HuH-7.5 (cell line): ENCODE measurements around the gene BMP2K.

Experiments used
- DNase-seq: peaks from one replicate; pipeline ENCODE4 v3.0.0; 2011; ENCODE audit warnings: low spot score

Gene BMP2K

DNA sequence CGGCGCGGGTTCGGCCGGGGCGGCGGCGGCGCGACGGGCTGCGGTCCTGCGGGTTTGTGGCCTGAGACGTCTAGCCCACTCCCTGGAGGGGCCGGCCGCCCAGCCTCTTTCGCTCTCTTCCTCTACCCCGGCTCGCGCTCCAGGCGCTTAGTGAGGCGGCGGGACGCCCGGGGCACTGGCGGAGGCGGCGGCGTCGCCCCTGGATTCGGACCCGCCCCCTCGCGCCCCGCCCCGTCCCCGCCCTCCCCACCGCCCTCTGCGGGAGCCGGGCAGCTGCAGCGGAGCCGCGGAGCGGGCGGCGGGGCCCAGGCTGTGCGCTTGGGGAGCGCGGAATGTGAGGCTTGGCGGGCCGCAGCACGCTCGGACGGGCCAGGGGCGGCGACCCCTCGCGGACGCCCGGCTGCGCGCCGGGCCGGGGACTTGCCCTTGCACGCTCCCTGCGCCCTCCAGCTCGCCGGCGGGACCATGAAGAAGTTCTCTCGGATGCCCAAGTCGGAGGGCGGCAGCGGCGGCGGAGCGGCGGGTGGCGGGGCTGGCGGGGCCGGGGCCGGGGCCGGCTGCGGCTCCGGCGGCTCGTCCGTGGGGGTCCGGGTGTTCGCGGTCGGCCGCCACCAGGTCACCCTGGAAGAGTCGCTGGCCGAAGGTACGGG lies at the start of gene BMP2K:
Gene BMP2K, plus strand, starts transcription at position 272 of the 650 bp plus-strand sequence. Its CDS starts 194 bp downstream, at position 466.
- DNase-seq, result peak; percentile 63

DNA sequence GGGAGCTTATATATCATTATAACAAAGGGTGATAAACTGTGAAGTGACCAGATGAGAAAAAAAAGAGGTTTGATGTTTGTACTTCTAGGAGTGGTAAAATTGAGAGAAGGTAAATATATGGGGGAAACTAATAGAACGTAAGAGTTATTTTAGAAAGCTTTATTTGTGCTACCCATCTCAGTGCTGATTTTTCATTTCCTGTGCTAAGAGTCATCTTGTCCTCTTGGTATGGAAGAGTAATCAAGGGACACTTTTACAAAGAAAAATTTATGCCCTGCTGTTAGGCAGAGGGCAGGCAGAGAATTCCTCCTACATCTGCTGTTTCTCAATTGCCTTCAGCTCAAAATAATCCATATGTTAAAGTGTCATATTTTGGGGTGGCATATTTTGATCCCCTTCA lies 49.6 kb upstream of the BMP2K start:
- DNase-seq, result no peak

DNA sequence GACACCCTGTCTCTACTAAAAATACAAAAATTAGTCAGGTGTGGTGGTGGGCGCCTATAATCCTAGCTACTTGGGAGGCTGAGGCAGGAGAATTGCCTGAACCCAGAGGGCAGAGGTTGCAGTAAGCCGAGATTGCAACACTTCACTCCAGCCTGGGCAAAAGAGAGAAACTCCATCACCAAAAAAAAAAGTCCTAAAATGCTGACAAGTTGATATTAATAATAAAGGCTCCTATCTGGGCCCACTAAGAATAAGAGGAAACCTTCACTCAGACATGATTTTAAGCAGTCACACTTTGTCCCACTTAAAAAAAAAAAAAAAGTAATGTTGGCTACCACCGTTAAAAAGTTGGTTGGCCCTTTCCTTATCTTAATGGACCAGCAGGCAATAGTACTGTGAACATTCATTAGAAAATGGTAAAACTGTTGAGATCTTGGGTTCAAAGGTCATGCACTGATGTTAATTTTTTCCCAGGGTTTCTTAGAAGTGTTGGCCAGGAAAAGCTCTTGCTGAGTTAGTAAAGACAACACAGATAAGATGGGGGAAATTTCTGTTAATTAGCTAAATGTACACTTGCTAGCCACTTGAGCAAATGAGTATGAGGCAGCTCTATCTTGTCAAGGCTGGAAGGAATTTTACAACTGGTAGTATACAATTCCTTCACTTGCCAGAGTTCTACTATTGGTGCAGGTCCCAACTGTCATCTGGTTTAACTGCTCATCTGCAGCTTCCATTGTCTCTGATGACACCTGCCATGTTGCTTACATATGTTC lies 43.6 kb upstream of the BMP2K start:
- no peak for DNase-seq

DNA sequence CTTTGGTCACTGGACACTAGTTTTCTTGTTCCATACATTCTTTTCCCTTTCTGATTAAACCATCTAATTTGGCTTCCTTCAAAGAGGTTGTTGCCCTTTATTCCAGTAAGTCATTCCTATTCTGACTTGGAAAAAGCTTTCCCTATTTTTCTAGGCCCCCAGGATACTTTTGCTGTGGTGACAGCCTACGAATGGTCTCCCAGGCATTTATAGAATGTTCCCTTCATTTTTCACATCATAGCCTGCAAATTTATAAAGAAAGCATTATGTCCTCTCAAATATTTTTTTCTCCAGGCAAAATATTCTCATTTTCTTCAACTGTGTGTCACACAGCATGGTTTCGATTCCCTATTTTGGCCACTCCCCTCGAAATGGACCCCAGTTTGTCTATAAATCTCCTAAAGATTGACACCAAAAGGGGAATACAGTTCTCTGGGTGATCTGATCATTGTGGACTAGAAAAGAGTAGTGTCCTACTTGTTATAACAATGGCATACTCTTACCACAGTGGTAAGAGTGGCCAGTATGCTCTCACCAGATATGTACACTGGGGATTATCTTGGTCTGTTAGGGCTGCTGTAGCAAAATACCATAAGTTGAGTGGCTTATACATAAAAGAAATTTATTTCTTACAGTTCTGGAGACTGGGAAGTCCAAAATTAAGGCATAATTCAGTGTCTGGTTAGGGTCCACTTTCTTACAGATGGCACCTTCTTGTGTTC lies 41.5 kb upstream of the BMP2K start:
- DNase-seq, result no peak

DNA sequence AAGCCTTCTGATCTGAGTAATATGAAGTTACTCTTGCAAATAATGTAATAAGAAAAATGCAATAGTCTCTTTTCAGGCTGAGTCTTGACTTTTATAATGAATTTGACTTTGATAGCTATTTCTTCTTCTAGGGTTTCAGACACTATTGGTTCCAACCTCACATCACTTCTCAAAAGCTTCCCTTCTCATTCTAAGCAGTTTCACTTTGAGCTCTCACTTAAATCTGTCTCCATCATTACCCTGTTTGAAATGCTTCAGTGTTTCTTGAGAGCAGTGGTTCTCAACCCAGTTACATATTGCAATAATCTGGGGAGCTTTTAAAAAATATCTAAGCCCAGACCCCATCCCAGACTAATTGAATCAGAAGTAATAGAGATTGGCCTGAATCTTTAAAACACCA lies 40.5 kb upstream of the BMP2K start:
- DNase-seq, result no peak

DNA sequence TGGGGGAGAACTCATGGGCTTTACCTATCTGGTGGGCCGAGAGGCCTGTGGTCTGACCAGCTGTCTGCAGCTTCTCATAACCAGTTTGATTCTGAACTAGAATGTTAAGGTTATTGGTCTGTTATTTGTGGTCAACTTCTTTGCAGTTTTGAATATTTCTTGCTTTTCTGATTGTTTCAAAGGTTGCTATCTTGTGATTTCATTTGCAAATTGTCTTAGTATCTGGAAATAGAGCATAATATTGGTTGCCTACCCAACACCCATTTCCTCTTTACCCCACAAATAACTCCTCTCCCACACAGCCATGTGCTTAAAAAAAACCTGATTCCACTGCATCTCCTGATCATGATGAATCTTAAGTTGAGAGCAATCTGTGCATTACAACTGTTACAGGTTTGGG lies 39.1 kb upstream of the BMP2K start:
- no peak for DNase-seq

DNA sequence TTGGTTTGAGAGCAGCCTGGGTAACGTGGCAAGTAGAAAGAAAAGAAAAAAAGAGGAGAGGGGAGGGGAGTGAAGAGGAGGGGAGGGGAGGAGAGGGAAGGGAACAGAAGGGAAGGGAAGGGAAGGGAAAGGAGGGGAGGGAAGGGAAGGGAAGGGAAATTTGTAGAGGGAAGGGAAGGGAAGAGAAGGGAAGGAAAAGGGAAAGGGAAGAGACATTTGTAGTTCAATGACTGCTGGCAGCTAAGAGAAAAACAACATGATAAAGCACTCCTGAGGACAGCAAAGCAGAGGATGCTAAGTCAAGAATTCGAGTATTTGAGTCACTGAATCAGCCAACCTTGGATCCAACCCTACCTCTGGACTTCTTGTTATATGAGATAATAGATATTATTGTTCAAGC lies 38.2 kb upstream of the BMP2K start:
- DNase-seq, result no peak

DNA sequence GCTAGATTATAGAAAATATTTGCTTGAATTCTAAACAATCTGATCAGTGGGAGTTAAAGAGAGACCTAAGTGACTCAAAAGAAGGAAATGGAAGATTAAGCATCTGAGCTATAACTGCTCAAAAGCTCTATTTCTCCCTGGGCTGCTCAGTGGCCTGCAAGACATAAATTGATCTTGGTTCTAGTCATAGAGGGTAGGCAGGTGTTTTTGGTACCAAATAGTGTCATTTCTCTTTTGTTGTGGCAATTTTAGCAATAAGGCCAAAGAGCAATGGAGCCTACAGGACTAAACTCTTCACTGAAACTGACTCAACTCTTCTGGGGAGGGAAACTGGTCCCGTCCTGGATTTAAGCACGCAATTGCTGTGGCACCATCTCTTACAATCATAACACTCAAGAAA lies 33.9 kb upstream of the BMP2K start:
- no peak for DNase-seq

DNA sequence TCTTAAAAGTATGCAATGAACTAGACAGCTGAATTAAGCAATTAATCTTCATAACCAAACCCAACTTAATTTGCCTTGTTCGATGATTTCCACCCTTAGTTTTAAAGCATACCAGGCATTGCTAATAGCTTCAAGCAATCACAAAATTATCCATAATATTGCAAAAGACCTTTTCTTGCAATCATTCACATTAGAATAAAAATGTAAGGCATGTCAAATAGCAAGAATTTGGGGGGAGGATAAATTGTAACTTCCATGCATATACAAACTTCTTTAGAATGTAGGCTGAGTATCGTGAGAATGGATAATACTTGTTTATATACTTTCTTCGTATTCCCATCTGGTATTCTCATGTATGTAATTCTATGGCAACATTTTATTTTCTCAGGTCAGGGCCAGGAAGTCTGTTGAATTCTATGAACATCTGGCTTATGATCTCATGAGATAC lies 28.7 kb upstream of the BMP2K start:
- no peak for DNase-seq

DNA sequence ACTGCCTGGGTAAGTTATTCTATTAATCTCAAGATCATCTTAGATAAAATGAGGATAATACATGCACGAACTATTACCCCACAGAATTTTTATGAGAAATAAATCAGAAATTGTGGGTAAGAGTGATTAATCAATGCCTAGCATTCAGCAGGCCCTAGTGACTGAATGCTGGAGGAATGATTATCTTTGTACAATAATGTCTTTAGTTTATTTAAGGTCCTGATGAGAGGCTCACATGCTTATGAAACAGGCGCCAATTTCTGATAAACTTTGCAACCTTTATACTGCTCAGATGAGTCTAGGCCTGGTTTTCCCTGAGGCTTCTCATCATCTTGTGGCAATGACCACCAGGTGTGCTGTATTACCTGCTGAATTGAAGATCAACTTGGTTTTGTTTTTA lies 27.8 kb upstream of the BMP2K start:
- DNase-seq, result no peak

DNA sequence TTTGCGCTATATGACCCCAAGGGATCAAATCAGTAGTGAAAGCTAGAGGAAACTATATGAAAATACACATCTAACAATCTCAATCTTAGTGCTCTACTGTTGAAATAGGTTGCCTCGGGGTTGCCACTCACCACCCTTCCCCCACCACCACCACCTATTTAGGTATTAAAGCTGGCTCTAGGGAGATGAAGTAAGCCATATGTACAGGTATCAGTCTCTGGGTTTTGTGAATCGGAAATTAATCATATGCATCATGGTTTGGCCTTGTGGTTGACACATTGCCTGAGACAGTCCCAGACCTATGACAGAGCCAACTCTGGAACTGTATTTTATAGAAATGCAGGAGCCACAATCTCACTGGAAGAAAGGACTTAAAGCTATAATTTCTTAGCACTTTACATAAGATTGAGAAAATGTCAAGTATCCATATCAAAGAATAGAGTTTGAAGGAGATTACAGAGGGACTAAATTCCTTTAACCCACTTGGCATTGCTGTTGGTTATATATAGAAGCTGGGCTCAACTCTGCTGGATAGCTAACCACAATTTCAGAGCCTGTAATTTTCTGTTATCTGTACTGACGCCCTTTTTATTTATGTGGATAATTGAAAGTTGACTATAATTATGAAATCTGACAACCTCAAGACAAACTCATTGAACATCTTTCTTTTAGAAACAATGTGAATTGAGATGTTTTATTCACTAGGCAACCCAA lies 26.7 kb upstream of the BMP2K start:
- DNase-seq, result no peak

DNA sequence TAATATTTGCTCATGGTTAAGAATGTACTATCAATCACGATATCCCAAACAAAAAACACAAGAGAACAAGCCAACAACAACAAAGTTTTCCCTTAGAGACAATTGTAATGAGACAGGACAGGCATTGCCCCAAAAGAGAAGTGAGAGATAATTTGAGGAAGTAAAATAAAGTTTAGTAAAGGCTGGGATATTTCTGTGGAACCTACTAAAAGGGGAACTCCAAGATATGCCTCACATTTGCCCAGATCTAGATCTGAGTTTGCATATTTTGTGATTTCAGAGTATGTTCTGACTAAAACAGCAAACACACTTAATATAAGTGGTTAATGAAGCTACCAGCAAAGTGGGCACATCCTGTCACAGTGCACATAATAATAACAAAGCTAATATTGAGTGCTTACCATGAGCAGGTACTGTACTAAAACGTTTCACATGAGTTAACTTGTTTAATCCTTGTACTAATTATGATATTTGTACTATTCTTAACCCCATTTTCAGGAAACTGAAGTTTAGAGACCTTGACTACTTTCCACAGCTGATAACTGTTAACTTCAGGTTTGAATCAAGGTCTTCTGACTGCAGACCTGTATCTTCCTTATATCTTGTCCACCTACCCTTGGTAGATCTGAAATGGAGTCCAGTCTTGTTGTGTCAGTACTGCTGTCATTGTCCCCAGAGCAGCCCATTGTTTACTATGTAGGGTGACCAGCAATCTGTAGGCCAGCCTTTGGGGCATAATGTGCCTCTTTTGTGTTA lies 26.0 kb upstream of the BMP2K start:
- DNase-seq, result no peak

DNA sequence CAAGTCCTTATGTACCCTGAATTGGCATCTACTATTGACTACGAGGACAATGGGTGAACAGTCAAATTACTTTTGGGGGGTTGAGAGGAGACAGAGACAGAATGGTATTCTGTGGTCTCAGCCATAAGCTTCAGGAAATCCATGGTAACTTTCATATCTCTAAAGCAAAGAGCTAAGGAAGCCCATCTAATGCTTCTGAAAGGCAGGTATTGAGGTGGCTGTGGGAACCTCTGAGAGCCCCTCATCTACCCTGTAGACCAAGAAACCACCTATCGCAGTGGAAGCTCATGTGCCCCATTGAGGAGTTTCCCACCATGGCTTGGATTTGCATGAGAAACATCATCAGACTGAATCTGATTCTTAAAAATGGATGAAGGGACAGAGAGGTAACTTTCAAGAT lies 23.1 kb upstream of the BMP2K start:
- DNase-seq, result no peak

DNA sequence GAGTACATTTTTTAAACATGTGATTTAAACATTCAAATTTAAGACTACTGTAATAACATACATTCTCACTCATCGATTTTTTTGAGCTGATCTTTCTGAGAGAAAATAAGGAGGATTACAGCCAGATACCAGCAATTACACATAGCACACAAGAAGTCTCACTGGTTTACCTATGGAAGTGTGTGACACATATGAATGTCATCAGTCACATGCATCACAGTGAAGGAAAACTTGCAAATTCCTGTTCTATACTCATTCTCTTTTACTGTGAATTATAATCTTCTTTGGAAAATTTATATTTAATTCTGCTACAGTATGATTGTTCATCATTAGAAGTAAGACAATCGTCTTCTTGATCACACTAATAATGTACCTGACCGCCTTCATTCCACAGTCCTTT lies 21.3 kb upstream of the BMP2K start:
- no peak for DNase-seq

DNA sequence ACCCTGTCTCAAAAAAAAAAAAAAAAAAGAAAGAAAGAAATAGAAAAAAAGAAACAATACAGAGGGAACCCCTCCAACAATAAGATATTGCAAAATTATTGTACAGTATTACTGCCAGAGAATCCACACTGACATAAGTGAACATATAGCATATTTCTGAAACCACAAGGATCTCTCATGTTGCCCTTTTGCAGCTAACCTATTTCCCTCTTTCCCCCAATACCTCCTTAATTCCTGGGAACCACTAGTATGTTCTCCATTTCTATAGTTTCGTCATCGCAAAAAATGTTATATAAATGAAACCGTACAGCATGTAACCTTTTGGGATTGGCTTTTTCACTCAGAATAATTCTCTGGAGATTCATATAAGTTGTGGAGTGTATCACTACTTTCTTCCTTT lies 20.0 kb upstream of the BMP2K start:
- DNase-seq, result no peak

DNA sequence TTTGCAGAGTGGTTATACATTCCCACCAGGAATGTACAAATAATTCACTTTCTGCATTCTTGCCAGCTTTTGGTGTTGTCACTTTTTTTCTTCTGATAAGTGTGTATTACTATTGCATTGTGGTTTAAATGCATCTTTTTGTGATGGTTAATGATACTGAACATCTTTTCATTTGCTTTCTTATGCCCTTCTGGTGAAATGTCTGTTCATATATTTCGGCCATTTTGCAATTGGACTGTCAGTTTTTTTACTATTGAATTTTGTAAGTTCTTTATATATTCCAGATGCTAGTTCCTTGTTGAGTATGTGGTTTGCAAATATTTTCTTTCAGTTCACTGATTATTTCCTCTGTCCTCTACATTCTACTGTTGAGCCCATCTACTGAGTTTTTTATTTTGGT lies 19.4 kb upstream of the BMP2K start:
- no peak for DNase-seq

DNA sequence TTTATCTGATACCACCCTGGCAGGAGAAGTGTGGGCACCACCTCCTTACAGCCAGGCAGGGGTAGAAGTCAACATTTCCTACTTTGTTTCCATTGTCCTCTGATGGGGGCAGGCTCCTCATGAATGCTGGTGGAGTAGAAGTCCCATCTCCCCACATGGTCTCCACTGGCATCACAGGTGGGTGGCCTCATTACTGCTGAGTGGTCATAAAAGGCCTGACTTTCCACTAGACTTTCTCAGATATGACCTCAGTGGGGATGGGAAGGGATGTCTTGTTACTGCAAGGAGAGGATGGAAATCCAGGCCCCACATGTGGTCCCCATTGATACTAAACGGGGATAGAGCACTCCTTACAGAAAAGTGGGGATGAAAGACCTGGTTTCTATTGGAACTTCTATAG lies 18.6 kb upstream of the BMP2K start:
- DNase-seq, result no peak

DNA sequence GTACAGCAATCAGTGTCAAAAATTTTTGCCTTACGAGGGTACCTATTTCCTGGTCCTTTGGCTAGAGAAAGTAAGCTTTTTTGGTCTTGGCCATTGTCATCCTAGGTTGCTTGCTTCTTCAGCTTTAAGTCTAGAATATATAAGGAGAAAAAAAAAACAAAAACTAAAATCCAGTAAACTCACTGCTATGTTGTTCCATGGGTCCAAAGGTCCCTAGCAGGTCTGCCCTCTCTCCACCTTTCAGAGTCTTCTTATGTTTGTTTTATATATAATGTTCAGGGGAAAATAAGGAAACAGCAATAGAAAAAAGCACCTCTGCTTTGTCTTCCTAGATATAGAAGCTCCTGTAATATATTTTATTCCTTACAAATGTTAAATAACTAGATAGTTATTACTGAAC lies 18.1 kb upstream of the BMP2K start:
- no peak for DNase-seq

DNA sequence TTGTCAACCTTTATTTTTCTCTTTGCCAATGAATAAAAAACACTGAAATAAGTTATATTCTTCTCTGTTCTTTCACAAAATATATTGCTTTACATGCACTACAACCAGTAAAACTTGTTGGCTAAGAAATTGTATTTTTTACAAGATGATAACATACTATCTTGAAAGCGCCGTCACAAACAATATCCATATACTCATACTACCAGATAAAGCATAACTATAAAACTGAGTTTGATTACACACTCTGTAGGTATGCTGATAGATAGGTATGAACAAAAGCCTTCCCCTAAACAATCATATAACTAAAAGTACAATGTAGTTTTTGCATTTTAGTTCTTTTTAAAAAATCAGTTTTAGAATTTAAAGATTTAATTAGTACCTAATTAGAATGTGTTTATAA lies 13.6 kb upstream of the BMP2K start:
- no peak for DNase-seq

DNA sequence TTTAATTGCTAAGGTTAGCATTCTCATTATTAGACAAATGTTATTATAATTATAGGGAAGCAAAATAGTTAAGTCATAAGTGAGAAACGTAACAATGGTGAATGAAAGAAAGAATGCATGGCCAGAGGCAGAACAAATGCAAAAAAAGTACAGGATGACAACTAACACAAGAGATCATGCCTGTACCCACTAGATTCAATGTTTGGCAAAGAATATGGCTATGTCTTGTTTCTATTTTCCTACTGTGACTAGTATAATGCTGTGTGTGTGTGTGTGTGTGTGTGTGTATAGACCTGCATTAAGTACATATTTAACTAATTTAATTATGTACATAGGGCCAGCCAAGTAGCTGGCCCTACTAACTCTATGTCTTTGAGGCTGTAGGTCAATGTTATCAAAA lies 12.9 kb upstream of the BMP2K start:
- no peak for DNase-seq

DNA sequence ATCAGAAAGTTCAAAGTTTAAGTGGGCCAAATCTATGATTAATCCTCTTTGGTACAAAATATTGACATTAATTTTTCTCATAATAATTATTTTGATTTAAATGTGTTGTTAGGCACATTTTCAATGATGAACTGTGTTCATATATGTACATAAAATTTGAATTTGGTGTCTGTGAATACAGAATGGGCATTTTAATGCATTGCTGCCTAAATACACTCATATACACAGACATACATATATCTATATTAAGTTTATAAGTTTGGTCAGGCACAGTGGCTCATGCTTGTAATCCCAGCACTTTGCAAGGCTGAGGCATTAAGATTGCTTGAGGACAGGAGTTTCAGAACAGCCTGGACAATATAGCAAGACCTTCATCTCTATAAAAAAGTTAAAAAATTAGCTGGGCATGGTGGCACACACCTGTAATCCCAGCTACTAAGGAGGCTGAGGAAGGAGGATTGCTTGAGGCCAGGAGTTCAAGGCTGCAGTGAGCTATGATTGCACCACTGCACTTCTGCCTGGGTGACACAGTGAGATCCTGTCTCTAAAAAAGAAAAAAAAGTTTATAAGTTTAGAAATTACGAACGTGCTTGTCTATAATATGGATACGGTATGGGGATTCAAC lies 12.3 kb upstream of the BMP2K start:
- no peak for DNase-seq
